Measurements from ENCODE around the gene KHNYN.

GRCh38 chr14:24426150-24426911 lies 3.4 kb upstream of the KHNYN start:
- TF ChIP-seq ZMAT4 (CRISPR knock-in tag; IDR thresholded peaks at IDR 0.05) (no peak), CTCF (IDR thresholded peaks at IDR 0.05) (no peak), ZNF263 (CRISPR knock-in tag; IDR thresholded peaks at IDR 0.05; ENCODE audit: low read depth) (no peak), RORB (CRISPR knock-in tag; IDR thresholded peaks at IDR 0.05) (no peak), E2F1 (CRISPR knock-in tag; IDR thresholded peaks at IDR 0.05) (no peak), STAT6 (CRISPR knock-in tag; conservative IDR thresholded peaks at IDR 0.05; ENCODE audit: low read depth) (no peak), GTF2I (CRISPR knock-in tag; conservative IDR thresholded peaks at IDR 0.05) (no peak)

Measured in WTC11 (cell line).